Neural progenitor cell (in vitro differentiated cells): Measurements from ENCODE around the gene MARCOL. TPM values are rescaled to one million over a fixed set of nuclear protein-coding genes. Genes with fewer than 3 reads are reported as not detected.
"Not testable (repeated sequence)": the region's sequence is repeated elsewhere in the genome, so short reads cannot be mapped to it uniquely, and the experiment has no call there.

ENCODE experiments used
- DNase-seq: peaks from one replicate; pipeline ENCODE4 v3.0.0-alpha.2; 2016; ENCODE audit warnings: low spot score
- H2AFZ ChIP-seq: fragments of 200-600 bp; sonication (generic); replicated peaks from 2 replicates; pipeline ENCODE4 v1.6.1; 2016; ENCODE audit warnings: antibody characterized with exemption
- H3F3A ChIP-seq: fragments of 200-600 bp; sonication (generic); 2 replicates; pipeline ENCODE4 v1.6.1; 2016; ENCODE audit warnings: antibody characterized with exemption, low read depth
- H3K27ac ChIP-seq: fragments of 200-600 bp; sonication (generic); 2 replicates; pipeline ENCODE4 v1.5.1; 2016; ENCODE audit warnings: mild to moderate bottlenecking
- H3K27me3 ChIP-seq: fragments of 200-600 bp; sonication (generic); 2 replicates; pipeline ENCODE4 v1.6.1; 2016; ENCODE audit warnings: mild to moderate bottlenecking, moderate library complexity
- H3K36me3 ChIP-seq: fragments of 200-600 bp; sonication (generic); 2 replicates; pipeline ENCODE4 v1.5.1; 2016
- H3K4me1 ChIP-seq: fragments of 200-600 bp; sonication (generic); 2 replicates; pipeline ENCODE4 v1.6.1; 2016; ENCODE audit warnings: mixed run types
- H3K4me2 ChIP-seq: fragments of 200-600 bp; sonication (generic); 2 replicates; pipeline ENCODE4 v1.6.1; 2016
- H3K4me3 ChIP-seq: fragments of 200-600 bp; sonication (generic); 2 replicates; pipeline ENCODE4 v1.5.1; 2016
- H3K79me2 ChIP-seq: fragments of 200-600 bp; sonication (generic); 2 replicates; pipeline ENCODE4 v1.6.1; 2016; ENCODE audit warnings: low read depth
- H3K9ac ChIP-seq: fragments of 200-600 bp; sonication (generic); 2 replicates; pipeline ENCODE4 v1.6.1; 2016
- H3K9me3 ChIP-seq: fragments of 200-600 bp; sonication (generic); 2 replicates; pipeline ENCODE4 v1.5.1; 2016; ENCODE audit warnings: low read depth
- H4K20me1 ChIP-seq: fragments of 200-600 bp; sonication (generic); 2 replicates; pipeline ENCODE4 v1.6.1; 2016; ENCODE audit warnings: low read depth
- H3K27ac Mint-ChIP-seq: 3 replicates; pipeline ENCODE4 v1.8.0; 2021; ENCODE audit warnings: mixed read lengths
- H3K27me3 Mint-ChIP-seq: 2 replicates; pipeline ENCODE4 v1.8.0; 2022; ENCODE audit warnings: low read depth, mild to moderate bottlenecking, inconsistent platforms, moderate library complexity, mixed read lengths; ENCODE audit not compliant: insufficient read depth
- H3K36me3 Mint-ChIP-seq: 3 replicates; pipeline ENCODE4 v1.8.0; 2021; ENCODE audit warnings: mixed read lengths
- H3K4me1 Mint-ChIP-seq: 3 replicates; pipeline ENCODE4 v1.8.0; 2021; ENCODE audit warnings: mixed read lengths
- H3K4me3 Mint-ChIP-seq: 3 replicates; pipeline ENCODE4 v1.8.0; 2021; ENCODE audit warnings: mild to moderate bottlenecking, moderate library complexity, mixed read lengths
- H3K9me3 Mint-ChIP-seq: 3 replicates; pipeline ENCODE4 v1.8.0; 2020; ENCODE audit warnings: mixed read lengths
- EZH2 ChIP-seq: fragments of 200-600 bp; sonication (generic); IDR thresholded peaks from 2 replicates; pipeline ENCODE4 v1.6.1; 2017; ENCODE audit warnings: antibody characterized with exemption, mild to moderate bottlenecking, moderate library complexity
- EZH2phosphoT487 ChIP-seq: fragments of 200-600 bp; sonication (generic); IDR thresholded peaks from 2 replicates; pipeline ENCODE4 v1.6.1; 2017; ENCODE audit warnings: antibody characterized with exemption
- small RNA-seq: library from RNA; depleted of rRNA; stranded (forward); fragments of <200 nt; gene quantifications from one replicate; pipeline ENCODE3, GENCODE V24; 2015
- total RNA-seq: library from RNA; depleted of rRNA; stranded (reverse); fragments of >200 nt; gene quantifications from 2 replicates; pipeline ENCODE4 v1.2.3, GENCODE V29; 2015; ENCODE audit warnings: low replicate concordance
- TF ChIP-seq, protein P1 (sequence below): fragments of 200-600 bp; sonication (generic); IDR thresholded peaks from 2 replicates; pipeline ENCODE4 v1.5.1; 2017; ENCODE audit warnings: antibody characterized with exemption, mild to moderate bottlenecking

MARCOL gene
- total RNA-seq, 1 donor from 2014 or later, result not detected

DNA sequence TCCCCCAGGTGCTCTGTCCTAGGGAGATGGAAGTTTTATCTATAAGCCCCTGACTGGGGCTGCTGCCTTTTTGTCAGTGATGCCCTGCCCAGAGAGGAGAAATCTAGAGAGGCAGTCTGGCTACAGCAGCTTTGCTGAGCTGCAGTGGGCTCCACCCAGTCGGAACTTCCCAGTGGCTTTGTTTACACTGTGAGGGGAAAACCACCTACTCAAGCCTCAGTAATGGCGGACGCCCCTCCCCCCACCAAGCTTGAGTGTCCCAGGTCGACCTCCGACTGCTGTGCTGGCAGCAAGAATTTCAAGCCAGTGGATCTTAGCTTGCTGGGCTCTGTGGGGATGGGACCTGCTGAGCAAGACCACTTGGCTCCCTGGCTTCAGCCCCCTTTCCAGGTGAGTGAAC, 42.6 kb downstream of the MARCOL start:
- not testable (repeated sequence) for DNase-seq, H3K9ac ChIP-seq, H3K27me3 Mint-ChIP-seq, H3K9me3 ChIP-seq, H3K27ac Mint-ChIP-seq, H3K4me1 ChIP-seq, H4K20me1 ChIP-seq, H3K27me3 ChIP-seq, H3K4me3 Mint-ChIP-seq, H3K36me3 ChIP-seq, H3K79me2 ChIP-seq, H3K4me3 ChIP-seq, H3F3A ChIP-seq, H3K4me1 Mint-ChIP-seq, H3K36me3 Mint-ChIP-seq, H3K27ac ChIP-seq
- peak overlapping the region; percentile 5 for H3K4me2 ChIP-seq
- H3K9me3 Mint-ChIP-seq, result peaks cover 15% of the 10 kb centered on the region
- H2AFZ ChIP-seq, result peak overlapping the region; percentile 55

DNA sequence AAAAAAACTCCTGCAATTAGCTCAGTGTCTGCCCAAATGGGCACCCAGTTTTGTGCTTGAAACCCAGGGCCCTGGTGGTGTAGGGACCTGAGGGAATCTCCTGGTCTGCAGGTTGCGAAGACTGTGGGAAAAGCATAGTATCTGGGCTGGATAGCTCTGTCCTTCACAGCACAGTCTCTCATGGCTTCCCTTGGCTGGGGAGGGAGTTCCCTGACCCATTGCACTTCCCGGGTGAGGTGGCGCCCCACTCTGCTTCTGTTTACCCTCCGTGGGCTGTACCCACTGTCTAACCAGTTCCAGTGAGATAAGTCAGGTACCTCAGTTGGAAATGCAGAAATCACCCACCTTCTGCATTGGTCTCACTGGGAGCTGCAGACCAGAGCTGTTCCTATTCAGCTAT, 43.0 kb downstream of the MARCOL start:
- not testable (repeated sequence) for H3K36me3 ChIP-seq, DNase-seq, H3K4me3 ChIP-seq, H3K27me3 ChIP-seq, H3K4me1 ChIP-seq, H3K4me1 Mint-ChIP-seq, H3K9ac ChIP-seq, H3K27ac ChIP-seq, H3K36me3 Mint-ChIP-seq, H3K9me3 ChIP-seq, H3K4me3 Mint-ChIP-seq, H3K79me2 ChIP-seq, H3F3A ChIP-seq, H3K27me3 Mint-ChIP-seq, H4K20me1 ChIP-seq, H3K27ac Mint-ChIP-seq
- Histone ChIP-seq H3K4me2 (peak overlapping the region; percentile 5), H2AFZ (peak overlapping the region; percentile 55)
- peaks cover 11% of the 10 kb centered on the region for H3K9me3 Mint-ChIP-seq

DNA sequence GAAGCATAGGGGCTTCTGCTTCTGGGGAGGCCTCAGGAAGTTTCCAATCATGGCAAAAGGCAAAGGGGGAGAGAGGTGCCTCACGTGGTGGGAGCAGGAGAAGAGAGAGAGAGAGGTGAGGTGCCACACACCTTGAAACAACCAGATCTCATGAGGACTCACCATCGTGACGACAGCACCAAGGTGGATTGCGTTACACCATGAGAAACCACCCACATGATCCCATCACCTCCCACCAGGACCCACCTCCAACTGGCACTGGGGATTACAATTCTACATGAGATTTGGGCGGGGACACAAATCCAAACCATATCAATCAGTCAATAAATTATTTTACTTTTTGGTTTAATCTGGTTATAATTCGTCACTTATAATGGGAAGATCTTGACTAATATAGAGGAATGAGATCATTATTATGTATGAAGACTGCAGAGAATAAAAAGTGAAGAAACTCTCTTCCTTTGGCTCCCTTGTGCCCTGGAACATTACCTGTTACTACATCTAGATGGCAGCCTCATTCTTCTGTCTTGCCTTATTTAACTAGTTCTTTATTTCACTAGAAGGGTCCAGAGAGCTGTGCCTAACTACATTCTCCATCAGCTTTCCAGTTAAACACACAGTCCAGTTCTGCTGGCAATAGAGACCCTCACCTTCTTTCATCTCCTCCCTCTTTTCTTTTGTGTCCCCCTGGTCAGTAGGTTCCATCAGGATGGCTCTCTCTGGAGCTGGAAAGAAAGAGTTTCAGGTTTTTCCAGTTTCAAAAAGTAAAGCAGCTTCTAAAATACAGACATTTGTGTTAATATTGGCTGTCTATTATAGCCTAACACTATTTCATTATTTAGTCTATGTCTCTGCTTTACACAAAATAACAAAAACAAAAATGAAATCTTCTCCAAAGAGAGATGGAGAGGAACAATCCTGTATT, 52.2 kb downstream of the MARCOL start:
- H3K27ac ChIP-seq, result no peak overlapping the region
- TF ChIP-seq EZH2phosphoT487, result no peak
- TF ChIP-seq, protein P1, sequence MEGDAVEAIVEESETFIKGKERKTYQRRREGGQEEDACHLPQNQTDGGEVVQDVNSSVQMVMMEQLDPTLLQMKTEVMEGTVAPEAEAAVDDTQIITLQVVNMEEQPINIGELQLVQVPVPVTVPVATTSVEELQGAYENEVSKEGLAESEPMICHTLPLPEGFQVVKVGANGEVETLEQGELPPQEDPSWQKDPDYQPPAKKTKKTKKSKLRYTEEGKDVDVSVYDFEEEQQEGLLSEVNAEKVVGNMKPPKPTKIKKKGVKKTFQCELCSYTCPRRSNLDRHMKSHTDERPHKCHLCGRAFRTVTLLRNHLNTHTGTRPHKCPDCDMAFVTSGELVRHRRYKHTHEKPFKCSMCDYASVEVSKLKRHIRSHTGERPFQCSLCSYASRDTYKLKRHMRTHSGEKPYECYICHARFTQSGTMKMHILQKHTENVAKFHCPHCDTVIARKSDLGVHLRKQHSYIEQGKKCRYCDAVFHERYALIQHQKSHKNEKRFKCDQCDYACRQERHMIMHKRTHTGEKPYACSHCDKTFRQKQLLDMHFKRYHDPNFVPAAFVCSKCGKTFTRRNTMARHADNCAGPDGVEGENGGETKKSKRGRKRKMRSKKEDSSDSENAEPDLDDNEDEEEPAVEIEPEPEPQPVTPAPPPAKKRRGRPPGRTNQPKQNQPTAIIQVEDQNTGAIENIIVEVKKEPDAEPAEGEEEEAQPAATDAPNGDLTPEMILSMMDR, result peak; percentile 66
- TF ChIP-seq EZH2, result no peak
- peak; percentile 57 for DNase-seq

More for the DNA sequence above, 52.2 kb downstream of the MARCOL start:
- H3K79me2 ChIP-seq, result no peaks in the 10 kb centered on the region
- Mint-ChIP-seq H3K4me1 (no peaks in the 10 kb centered on the region), H3K9me3 (no peaks in the 10 kb centered on the region), H3K27ac (no peak overlapping the region), H3K4me3 (no peak overlapping the region), H3K27me3 (no peaks in the 10 kb centered on the region), H3K36me3 (no peaks in the 10 kb centered on the region)
- H3K9me3 ChIP-seq, result no peaks in the 10 kb centered on the region
- no peaks in the 10 kb centered on the region for H3K36me3 ChIP-seq
- H3K9ac ChIP-seq, result no peak overlapping the region
- no peak overlapping the region for H3K4me3 ChIP-seq
- no peaks in the 10 kb centered on the region for H3F3A ChIP-seq
- H3K4me2 ChIP-seq, result no peak overlapping the region
- H2AFZ ChIP-seq, result peak overlapping the region; percentile 14
- H3K4me1 ChIP-seq, result no peaks in the 10 kb centered on the region
- no peaks in the 10 kb centered on the region for H3K27me3 ChIP-seq
- no peaks in the 10 kb centered on the region for H4K20me1 ChIP-seq

Small RNA genes lying within 50 kb of the gene (small RNA-seq; reads per million reads assigned to genes)
- not detected for gene HMGN1P16

Other genes starting within 250 kb of the MARCOL start
- gene SPINK5, start 174.5 kb upstream of the MARCOL start, total RNA-seq, result 13.7 and 18.1 TPM in 2 replicates
- gene SPINK14, start 70.0 kb upstream of the MARCOL start, total RNA-seq, result not detected in 2 replicates
- gene SPINK6, start 35.5 kb upstream of the MARCOL start, total RNA-seq, result not detected in 2 replicates
- gene SPINK13, start 30.3 kb downstream of the MARCOL start, total RNA-seq, result not detected in 2 replicates
- gene SPINK7, start 73.9 kb downstream of the MARCOL start, total RNA-seq, result not detected in 2 replicates
- gene SPINK9, start 97.0 kb downstream of the MARCOL start, total RNA-seq, result not detected in 2 replicates
- 44.9 and 64.6 TPM in 2 replicates for gene FBXO38, start 145.4 kb downstream of the MARCOL start, total RNA-seq